WTC11 (cell line): Measurements from ENCODE around the gene C17orf113. TPM values are rescaled to one million over a fixed set of nuclear protein-coding genes. Genes with fewer than 3 reads are reported as not detected.

Source experiments
- ATAC-seq: fragments of 200-7000 bp; cut with Tn5 transposase; 2 replicates; pipeline ENCODE4 v1.10.0; 2021; ENCODE audit warnings: mild to moderate bottlenecking, moderate library complexity
- CTCF ChIA-PET: fragments of 300-600 bp; sonication (Branson Sonifier 250); formaldehyde crosslinking; loops from one replicate; lab custom pipeline; 2021; ENCODE audit warnings: antibody characterized with exemption; lab: Charles Lee
- POLR2A ChIA-PET: fragments of 350-600 bp; sonication (Branson Sonifier 250); formaldehyde crosslinking; loops from one replicate; lab custom pipeline; 2021; ENCODE audit warnings: antibody characterized with exemption; lab: Charles Lee
- DNase-seq: peaks from one replicate; pipeline ENCODE4 v3.0.0; 2021; ENCODE audit warnings: low spot score
- H3K27ac Mint-ChIP-seq: 2 replicates; pipeline ENCODE4 v1.8.0; 2021; ENCODE audit warnings: mixed read lengths
- H3K27me3 Mint-ChIP-seq: 2 replicates; pipeline ENCODE4 v1.8.0; 2021; ENCODE audit warnings: low read depth, mild to moderate bottlenecking, moderate library complexity, mixed read lengths
- H3K36me3 Mint-ChIP-seq: 2 replicates; pipeline ENCODE4 v1.8.0; 2021; ENCODE audit warnings: mixed read lengths
- H3K4me1 Mint-ChIP-seq: 2 replicates; pipeline ENCODE4 v1.8.0; 2022; ENCODE audit warnings: mixed read lengths
- H3K4me3 Mint-ChIP-seq: 2 replicates; pipeline ENCODE4 v1.8.0; 2021; ENCODE audit warnings: mild to moderate bottlenecking, moderate library complexity, mixed read lengths
- H3K9me3 Mint-ChIP-seq: 2 replicates; pipeline ENCODE4 v1.8.0; 2021; ENCODE audit warnings: mixed read lengths
- AFF4 ChIP-seq: sonication (generic); formaldehyde crosslinking; IDR thresholded peaks from 2 replicates; pipeline ENCODE4 v1.8.1; 2023; ENCODE audit warnings: mild to moderate bottlenecking, missing genetic modification reagents, borderline replicate concordance
- ARID4B ChIP-seq: sonication (generic); formaldehyde crosslinking; IDR thresholded peaks from 2 replicates; pipeline ENCODE4 v1.8.0; 2023; ENCODE audit warnings: missing genetic modification reagents, mild to moderate bottlenecking, borderline replicate concordance
- E2F4 ChIP-seq: sonication (generic); formaldehyde crosslinking; IDR thresholded peaks from 2 replicates; pipeline ENCODE4 v1.8.1; 2022; ENCODE audit warnings: low read depth, mild to moderate bottlenecking, moderate library complexity, missing genetic modification reagents, borderline replicate concordance
- EMX1 ChIP-seq: fragments of 250-450 bp; sonication (Bioruptor Pico); IDR thresholded peaks from 2 replicates; pipeline ENCODE4 v1.8.0; 2021; ENCODE audit warnings: mild to moderate bottlenecking
- FOXJ3 ChIP-seq: sonication (generic); formaldehyde crosslinking; IDR thresholded peaks from 2 replicates; pipeline ENCODE4 v1.9.0; 2021; ENCODE audit warnings: missing genetic modification reagents, mild to moderate bottlenecking, borderline replicate concordance
- FOXK1 ChIP-seq: sonication (generic); formaldehyde crosslinking; IDR thresholded peaks from 2 replicates; pipeline ENCODE4 v1.8.0; 2022; ENCODE audit warnings: mild to moderate bottlenecking, moderate library complexity, missing genetic modification reagents
- GTF2I ChIP-seq: fragments of 250-450 bp; sonication (Bioruptor Pico); conservative IDR thresholded peaks from 2 replicates; pipeline ENCODE4 v1.4.0; 2021; ENCODE audit warnings: mild to moderate bottlenecking
- HMGA2 ChIP-seq: fragments of 250-450 bp; sonication (Bioruptor Pico); IDR thresholded peaks from 2 replicates; pipeline ENCODE4 v1.4.0; 2021; ENCODE audit warnings: mild to moderate bottlenecking, moderate library complexity
- NFYB ChIP-seq: sonication (generic); formaldehyde crosslinking; conservative IDR thresholded peaks from 2 replicates; pipeline ENCODE4 v1.8.0; 2022; ENCODE audit warnings: low read depth, missing genetic modification reagents
- PRRX2 ChIP-seq: fragments of 250-450 bp; sonication (Bioruptor Pico); IDR thresholded peaks from 2 replicates; pipeline ENCODE4 v1.8.0; 2021; ENCODE audit warnings: mild to moderate bottlenecking
- RORB ChIP-seq: fragments of 250-450 bp; sonication (Bioruptor Pico); IDR thresholded peaks from 2 replicates; pipeline ENCODE4 v1.9.0; 2021; ENCODE audit warnings: mild to moderate bottlenecking
- SMAD4 ChIP-seq: sonication (generic); formaldehyde crosslinking; IDR thresholded peaks from 2 replicates; pipeline ENCODE4 v1.8.0; 2022; ENCODE audit warnings: mild to moderate bottlenecking, missing genetic modification reagents
- TCF7 ChIP-seq: sonication (generic); formaldehyde crosslinking; IDR thresholded peaks from 2 replicates; pipeline ENCODE4 v1.8.0; 2022; ENCODE audit warnings: mild to moderate bottlenecking, low read depth, missing genetic modification reagents, moderate library complexity
- USF1 ChIP-seq: sonication (generic); formaldehyde crosslinking; IDR thresholded peaks from 2 replicates; pipeline ENCODE4 v1.8.0; 2022; ENCODE audit warnings: mild to moderate bottlenecking, missing genetic modification reagents
- ZBTB43 ChIP-seq: sonication (generic); formaldehyde crosslinking; IDR thresholded peaks from 2 replicates; pipeline ENCODE4 v1.8.1; 2023; ENCODE audit warnings: mild to moderate bottlenecking, missing genetic modification reagents
- ZNF317 ChIP-seq: sonication (generic); formaldehyde crosslinking; IDR thresholded peaks from 2 replicates; pipeline ENCODE4 v1.8.1; 2023; ENCODE audit warnings: low read depth, mild to moderate bottlenecking, moderate library complexity, missing genetic modification reagents, borderline replicate concordance
- ZNF423 ChIP-seq: fragments of 250-450 bp; sonication (Bioruptor Pico); IDR thresholded peaks from 2 replicates; pipeline ENCODE4 v2.1.2; 2022; ENCODE audit warnings: mild to moderate bottlenecking, moderate library complexity
- ZNF532 ChIP-seq: fragments of 250-450 bp; sonication (Bioruptor Pico); IDR thresholded peaks from 2 replicates; pipeline ENCODE4 v1.9.0; 2021; ENCODE audit warnings: mild to moderate bottlenecking, borderline replicate concordance
- ZNF671 ChIP-seq: fragments of 250-450 bp; sonication (Bioruptor Pico); IDR thresholded peaks from 2 replicates; pipeline ENCODE4 v1.8.0; 2021; ENCODE audit warnings: mild to moderate bottlenecking
- total RNA-seq: library from RNA; stranded (reverse); gene quantifications from 3 replicates; pipeline ENCODE4 v1.2.3, GENCODE V29; 2021

C17orf113 gene
- total RNA-seq, 1 experiment from 2014 or later, result 1.9 TPM

- H3K4me3 Mint-ChIP-seq, result peak overlapping the region; percentile 95
- ChIA-PET CTCF (interaction anchor here (0.6 to 6.8 kb wide), 20 partner anchors 9 to 234 kb away, joined by 3 to 108 read pairs (median 6); partner anchors contain the start of genes CNP, DHX58, GHDC and KAT2A), POLR2A (interaction anchor here (1.2 to 3.1 kb wide), 7 partner anchors 9 to 233 kb away, joined by 3 to 13 read pairs (median 6); partner anchors contain the start of gene ACLY)
- peaks cover 20% of the 10 kb centered on the region for H3K36me3 Mint-ChIP-seq
- no peaks in the 10 kb centered on the region for H3K27me3 Mint-ChIP-seq
- peak overlapping the region; percentile 98 for H3K27ac Mint-ChIP-seq
- ATAC-seq (peak; percentile 52), DNase-seq (no peak)
- 0 out of 2 replicates have a peak, but pooled peaks cover 4% of the 10 kb centered on the region for H3K9me3 Mint-ChIP-seq
- TF ChIP-seq ZNF532 (CRISPR knock-in tag) (no peak), ZNF671 (CRISPR knock-in tag) (no peak), TCF7 (CRISPR knock-in tag) (no peak), USF1 (CRISPR knock-in tag) (no peak), ARID4B (CRISPR knock-in tag) (no peak), HMGA2 (CRISPR knock-in tag) (no peak), SMAD4 (no peak), ZNF423 (CRISPR knock-in tag) (no peak), FOXK1 (CRISPR knock-in tag) (no peak), GTF2I (CRISPR knock-in tag) (no peak), RORB (CRISPR knock-in tag) (no peak), FOXJ3 (CRISPR knock-in tag) (no peak), EMX1 (CRISPR knock-in tag) (no peak), E2F4 (CRISPR knock-in tag) (no peak), ZNF317 (no peak), PRRX2 (CRISPR knock-in tag) (no peak), NFYB (no peak), ZBTB43 (CRISPR knock-in tag) (no peak), AFF4 (no peak)
- H3K4me1 Mint-ChIP-seq, result peaks cover 42% of the 10 kb centered on the region
Observed at GRCh38 chr17:42018339-42018738, 32.1 kb downstream of the C17orf113 start.
